ENCODE data around the gene TLE4.

Gene TLE4

GRCh38 chr9:79562749-79563386 lies 8.9 kb upstream of the TLE4 start:
- no peak overlapping the region for H3K4ac ChIP-seq (ENCODE audit: low read length)
- DNase-seq (ENCODE audit: low spot score), result no peak
- no peak overlapping the region for H3K23ac ChIP-seq (ENCODE audit: low read depth, low read length, poor library complexity)
- H2AFZ ChIP-seq (ENCODE audit: low read length), result no peak overlapping the region
- H3K9ac ChIP-seq (ENCODE audit: low read depth, low read length, poor library complexity), result no peak overlapping the region
- no CpG with 5 or more reads among the region's 5 CpGs for WGBS, 2 donors (ENCODE audit: extremely low coverage in 2 of 2, insufficient read length in 2 of 2, insufficient replicate concordance in 1 of 2)
- H3K36me3 ChIP-seq (replicated peaks in 1 of 2; ENCODE audit: control insufficient read depth in 2 of 2, insufficient read depth in 2 of 2, low read length in 2 of 2), result no peaks in the 10 kb centered on the region
- no peaks in the 10 kb centered on the region for H3K27me3 ChIP-seq (ENCODE audit: control insufficient read depth in 3 of 3, insufficient read depth in 3 of 3, low read depth in 1 of 3, low read length in 3 of 3)
- no peak overlapping the region for H2BK12ac ChIP-seq (ENCODE audit: low read length)
- H2AK5ac ChIP-seq (ENCODE audit: low read depth, low read length), result no peak overlapping the region
- no peak overlapping the region for H3K14ac ChIP-seq (ENCODE audit: low read length)
- H3K27ac ChIP-seq (replicated peaks; ENCODE audit: low read length), result no peak overlapping the region
- peaks cover 7 to 8% of the 10 kb centered on the region in 2 donors for H3K4me1 ChIP-seq (ENCODE audit: control insufficient read depth in 2 of 2, insufficient read depth in 1 of 2, low read depth in 1 of 2, low read length in 2 of 2)
- no peak overlapping the region for H2BK5ac ChIP-seq (ENCODE audit: low read length)
- H3K4me3 ChIP-seq (ENCODE audit: low read length in 2 of 2), result no peak overlapping the region
- H3K4me2 ChIP-seq (ENCODE audit: insufficient read depth, low read length, poor library complexity, severe bottlenecking), result no peak overlapping the region
- no peaks in the 10 kb centered on the region for H3K79me1 ChIP-seq (ENCODE audit: low read depth, low read length)
- no peak overlapping the region for H4K91ac ChIP-seq (ENCODE audit: low read depth, low read length, poor library complexity)
- no peak overlapping the region for H4K8ac ChIP-seq (ENCODE audit: low read depth, low read length)
- no peak overlapping the region for H2BK120ac ChIP-seq (ENCODE audit: low read depth, low read length)
- H2BK15ac ChIP-seq (ENCODE audit: low read length), result no peak overlapping the region
- peaks cover 0 to 7% of the 10 kb centered on the region in 2 donors for H3K9me3 ChIP-seq (replicated peaks in 1 of 2; ENCODE audit: control insufficient read depth in 2 of 2, insufficient read depth in 1 of 2, low read depth in 1 of 2, low read length in 2 of 2)
- H3K18ac ChIP-seq (ENCODE audit: low read length), result no peak overlapping the region

- Histone ChIP-seq H3K4me2 (ENCODE audit: insufficient read depth, low read length, poor library complexity, severe bottlenecking) (no peak overlapping the region), H3K4me3 (ENCODE audit: low read length in 2 of 2) (no peak overlapping the region), H3K18ac (ENCODE audit: low read length) (no peak overlapping the region), H4K8ac (ENCODE audit: low read depth, low read length) (no peak overlapping the region), H3K27me3 (ENCODE audit: control insufficient read depth in 3 of 3, insufficient read depth in 3 of 3, low read depth in 1 of 3, low read length in 3 of 3) (no peaks in the 10 kb centered on the region), H2AFZ (ENCODE audit: low read length) (no peak overlapping the region), H3K79me1 (ENCODE audit: low read depth, low read length) (no peaks in the 10 kb centered on the region), H4K91ac (ENCODE audit: low read depth, low read length, poor library complexity) (no peak overlapping the region), H2BK12ac (ENCODE audit: low read length) (no peak overlapping the region), H2BK5ac (ENCODE audit: low read length) (no peak overlapping the region), H3K9ac (ENCODE audit: low read depth, low read length, poor library complexity) (no peak overlapping the region), H3K4ac (ENCODE audit: low read length) (no peak overlapping the region), H3K9me3 (replicated peaks in 1 of 2; ENCODE audit: control insufficient read depth in 2 of 2, insufficient read depth in 1 of 2, low read depth in 1 of 2, low read length in 2 of 2) (peaks cover 0 to 13% of the 10 kb centered on the region in 2 donors), H3K23ac (ENCODE audit: low read depth, low read length, poor library complexity) (no peak overlapping the region), H3K27ac (replicated peaks; ENCODE audit: low read length) (no peak overlapping the region), H2BK120ac (ENCODE audit: low read depth, low read length) (no peak overlapping the region), H3K36me3 (replicated peaks in 1 of 2; ENCODE audit: control insufficient read depth in 2 of 2, insufficient read depth in 2 of 2, low read length in 2 of 2) (no peaks in the 10 kb centered on the region), H2BK15ac (ENCODE audit: low read length) (no peak overlapping the region), H3K4me1 (ENCODE audit: control insufficient read depth in 2 of 2, insufficient read depth in 1 of 2, low read depth in 1 of 2, low read length in 2 of 2) (peaks cover 5 to 8% of the 10 kb centered on the region in 2 donors), H3K14ac (ENCODE audit: low read length) (no peak overlapping the region), H2AK5ac (ENCODE audit: low read depth, low read length) (no peak overlapping the region)
- WGBS, 2 donors (ENCODE audit: extremely low coverage in 2 of 2, insufficient read length in 2 of 2, insufficient replicate concordance in 1 of 2), result no CpG with 5 or more reads among the region's 2 CpGs
- no peak for DNase-seq (ENCODE audit: low spot score)
These were observed 7.7 kb upstream of the TLE4 start for GRCh38 chr9:79564105-79564504.

- Histone ChIP-seq H3K18ac (ENCODE audit: low read length) (peak overlapping the region; percentile 20), H4K91ac (ENCODE audit: low read depth, low read length, poor library complexity) (no peak overlapping the region), H3K4me1 (ENCODE audit: control insufficient read depth in 2 of 2, insufficient read depth in 1 of 2, low read depth in 1 of 2, low read length in 2 of 2) (peaks cover 2 to 4% of the 10 kb centered on the region in 2 donors), H4K8ac (ENCODE audit: low read depth, low read length) (no peak overlapping the region), H3K9me3 (replicated peaks in 1 of 2; ENCODE audit: control insufficient read depth in 2 of 2, insufficient read depth in 1 of 2, low read depth in 1 of 2, low read length in 2 of 2) (peaks cover 0 to 13% of the 10 kb centered on the region in 2 donors), H3K79me1 (ENCODE audit: low read depth, low read length) (no peaks in the 10 kb centered on the region), H2BK12ac (ENCODE audit: low read length) (no peak overlapping the region), H3K9ac (ENCODE audit: low read depth, low read length, poor library complexity) (no peak overlapping the region), H3K4me3 (ENCODE audit: low read length in 2 of 2) (no peak overlapping the region), H3K23ac (ENCODE audit: low read depth, low read length, poor library complexity) (no peak overlapping the region), H2BK120ac (ENCODE audit: low read depth, low read length) (no peak overlapping the region), H3K27ac (replicated peaks; ENCODE audit: low read length) (no peak overlapping the region), H2BK5ac (ENCODE audit: low read length) (no peak overlapping the region), H3K4me2 (ENCODE audit: insufficient read depth, low read length, poor library complexity, severe bottlenecking) (no peak overlapping the region), H3K4ac (ENCODE audit: low read length) (no peak overlapping the region), H2BK15ac (ENCODE audit: low read length) (no peak overlapping the region), H3K27me3 (ENCODE audit: control insufficient read depth in 3 of 3, insufficient read depth in 3 of 3, low read depth in 1 of 3, low read length in 3 of 3) (peaks cover 0 to 4% (median 0%) of the 10 kb centered on the region in 3 experiments), H3K36me3 (replicated peaks in 1 of 2; ENCODE audit: control insufficient read depth in 2 of 2, insufficient read depth in 2 of 2, low read length in 2 of 2) (no peaks in the 10 kb centered on the region), H2AFZ (ENCODE audit: low read length) (no peak overlapping the region), H2AK5ac (ENCODE audit: low read depth, low read length) (no peak overlapping the region), H3K14ac (ENCODE audit: low read length) (no peak overlapping the region)
- no peak for DNase-seq (ENCODE audit: low spot score)
- no CpG with 5 or more reads among the region's 2 CpGs for WGBS, 2 donors (ENCODE audit: extremely low coverage in 2 of 2, insufficient read length in 2 of 2, insufficient replicate concordance in 1 of 2)
These were observed 6.5 kb upstream of the TLE4 start for GRCh38 chr9:79565245-79565644.

GRCh38 chr9:79567671-79568098 lies 4.1 kb upstream of the TLE4 start:
- H2BK120ac ChIP-seq (ENCODE audit: low read depth, low read length), result no peak overlapping the region
- no peak for DNase-seq (ENCODE audit: low spot score)
- H3K23ac ChIP-seq (ENCODE audit: low read depth, low read length, poor library complexity), result no peak overlapping the region
- no peak overlapping the region for H2AK5ac ChIP-seq (ENCODE audit: low read depth, low read length)
- H3K4me2 ChIP-seq (ENCODE audit: insufficient read depth, low read length, poor library complexity, severe bottlenecking), result no peak overlapping the region
- no CpG with 5 or more reads among the region's 2 CpGs for WGBS, 2 donors (ENCODE audit: extremely low coverage in 2 of 2, insufficient read length in 2 of 2, insufficient replicate concordance in 1 of 2)
- no peak overlapping the region for H3K4me3 ChIP-seq (ENCODE audit: low read length in 2 of 2)
- no peak overlapping the region for H3K9ac ChIP-seq (ENCODE audit: low read depth, low read length, poor library complexity)
- peaks cover 2 to 4% of the 10 kb centered on the region in 2 donors for H3K4me1 ChIP-seq (ENCODE audit: control insufficient read depth in 2 of 2, insufficient read depth in 1 of 2, low read depth in 1 of 2, low read length in 2 of 2)
- no peak overlapping the region for H2BK15ac ChIP-seq (ENCODE audit: low read length)
- no peaks in the 10 kb centered on the region for H3K36me3 ChIP-seq (replicated peaks in 1 of 2; ENCODE audit: control insufficient read depth in 2 of 2, insufficient read depth in 2 of 2, low read length in 2 of 2)
- no peak overlapping the region for H3K27ac ChIP-seq (replicated peaks; ENCODE audit: low read length)
- no peak overlapping the region for H4K91ac ChIP-seq (ENCODE audit: low read depth, low read length, poor library complexity)
- H3K79me1 ChIP-seq (ENCODE audit: low read depth, low read length), result no peaks in the 10 kb centered on the region
- H2AFZ ChIP-seq (ENCODE audit: low read length), result no peak overlapping the region
- no peak overlapping the region for H2BK5ac ChIP-seq (ENCODE audit: low read length)
- H3K14ac ChIP-seq (ENCODE audit: low read length), result no peak overlapping the region
- H4K8ac ChIP-seq (ENCODE audit: low read depth, low read length), result no peak overlapping the region
- H3K18ac ChIP-seq (ENCODE audit: low read length), result no peak overlapping the region
- no peak overlapping the region for H3K4ac ChIP-seq (ENCODE audit: low read length)
- H3K9me3 ChIP-seq (replicated peaks in 1 of 2; ENCODE audit: control insufficient read depth in 2 of 2, insufficient read depth in 1 of 2, low read depth in 1 of 2, low read length in 2 of 2), result peaks cover 0 to 13% of the 10 kb centered on the region in 2 donors
- H3K27me3 ChIP-seq (ENCODE audit: control insufficient read depth in 3 of 3, insufficient read depth in 3 of 3, low read depth in 1 of 3, low read length in 3 of 3), result peaks cover 0 to 4% (median 0%) of the 10 kb centered on the region in 3 experiments
- H2BK12ac ChIP-seq (ENCODE audit: low read length), result no peak overlapping the region
